ENCODE data around the gene ADGRL3.
"Not testable (repeated sequence)": the region's sequence is repeated elsewhere in the genome, so short reads cannot be mapped to it uniquely, and the experiment has no call there.

Gene ADGRL3

DNA sequence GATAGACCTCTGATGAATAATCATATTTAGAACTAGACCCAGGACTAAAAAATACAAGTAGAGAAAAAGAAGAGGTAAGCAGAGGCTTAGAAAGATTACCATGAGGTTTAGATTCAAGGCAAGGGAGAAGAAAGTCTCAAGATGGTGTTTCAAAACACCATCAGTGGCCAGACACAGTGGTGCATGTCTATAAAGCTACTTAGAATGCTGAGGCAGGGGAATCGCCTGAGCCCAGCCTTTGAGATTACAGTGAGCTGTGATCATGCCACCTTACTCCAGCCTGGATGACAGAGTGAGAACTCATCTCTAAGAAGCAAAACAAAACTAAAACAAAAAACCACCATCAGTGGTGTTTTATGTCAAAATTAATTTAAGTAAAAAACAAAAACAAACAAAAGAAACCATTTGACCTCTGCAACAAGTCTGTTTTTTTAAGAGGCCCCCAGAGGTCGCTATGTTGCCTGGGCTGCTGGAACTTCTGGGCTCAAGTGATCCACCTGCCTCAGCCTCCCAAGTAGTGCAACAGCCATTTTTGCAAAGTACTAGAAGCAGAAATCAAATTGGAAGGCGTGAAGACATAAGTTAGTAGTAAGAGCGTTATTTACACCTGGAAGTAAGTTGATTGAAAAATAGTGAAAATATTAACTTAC is 784.3 kb downstream of the ADGRL3 start:
- Histone ChIP-seq H3K4me1 (ENCODE audit: insufficient read depth, low read length) (no peaks in the 10 kb centered on the region), H3K4me3 (ENCODE audit: low read depth in 1 of 2, low read length in 2 of 2) (no peak overlapping the region), H3K27ac (ENCODE audit: low read depth, low read length) (no peak overlapping the region), H3K27me3 (ENCODE audit: control insufficient read depth in 1 of 2, insufficient read depth in 2 of 2, low read length in 2 of 2) (no peaks in the 10 kb centered on the region), H3K9ac (ENCODE audit: low read length) (no peak overlapping the region), H3K9me3 (ENCODE audit: low read length) (no peaks in the 10 kb centered on the region), H3K36me3 (ENCODE audit: insufficient read depth, low read length) (no peaks in the 10 kb centered on the region)

- no peak overlapping the region for H3K27ac ChIP-seq (ENCODE audit: low read depth, low read length)
- no peak overlapping the region for H3K9ac ChIP-seq (ENCODE audit: low read length)
- H3K9me3 ChIP-seq (ENCODE audit: low read length) = no peaks in the 10 kb centered on the region
- H3K4me1 ChIP-seq (ENCODE audit: insufficient read depth, low read length) = no peaks in the 10 kb centered on the region
- H3K36me3 ChIP-seq (ENCODE audit: insufficient read depth, low read length) = no peaks in the 10 kb centered on the region
- no peak overlapping the region for H3K4me3 ChIP-seq (ENCODE audit: low read depth in 1 of 2, low read length in 2 of 2)
- no peaks in the 10 kb centered on the region for H3K27me3 ChIP-seq (ENCODE audit: control insufficient read depth in 1 of 2, insufficient read depth in 2 of 2, low read length in 2 of 2)
These were observed 785.3 kb downstream of the ADGRL3 start for GRCh38 chr4:61985426-61985825.

DNA sequence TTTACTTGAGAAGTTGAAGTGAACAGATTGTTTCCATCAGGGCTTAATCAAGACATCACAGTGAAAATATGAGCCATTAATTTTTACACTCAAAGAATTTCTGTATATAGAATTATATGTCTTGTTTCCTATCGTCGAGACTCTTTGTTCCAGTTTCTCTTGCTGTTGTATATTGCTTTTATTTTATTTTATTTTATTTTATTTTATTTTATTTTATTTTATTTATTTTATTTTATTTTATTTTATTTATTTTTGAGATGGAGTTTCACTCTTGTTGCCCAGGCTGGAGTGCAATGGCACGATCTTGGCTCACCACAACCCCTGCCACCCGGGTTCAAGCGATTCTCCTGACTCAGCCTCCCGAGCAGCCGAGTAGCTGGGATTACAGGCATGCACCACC is 786.8 kb downstream of the ADGRL3 start:
- not testable (repeated sequence) for H3K9me3 ChIP-seq (ENCODE audit: low read length); H3K4me1 ChIP-seq (ENCODE audit: insufficient read depth, low read length)

GRCh38 chr4:61992351-61992750 is 792.2 kb downstream of the ADGRL3 start:
- Histone ChIP-seq H3K36me3 (ENCODE audit: insufficient read depth, low read length) (no peaks in the 10 kb centered on the region), H3K4me1 (ENCODE audit: insufficient read depth, low read length) (no peaks in the 10 kb centered on the region), H3K4me3 (ENCODE audit: low read depth in 1 of 2, low read length in 2 of 2) (no peak overlapping the region), H3K27ac (ENCODE audit: low read depth, low read length) (no peak overlapping the region), H3K27me3 (ENCODE audit: control insufficient read depth in 1 of 2, insufficient read depth in 2 of 2, low read length in 2 of 2) (no peaks in the 10 kb centered on the region), H3K9me3 (ENCODE audit: low read length) (no peaks in the 10 kb centered on the region), H3K9ac (ENCODE audit: low read length) (no peak overlapping the region)

More for the DNA sequence above, 786.8 kb downstream of the ADGRL3 start:
- H3K9ac ChIP-seq (ENCODE audit: low read length); H3K27ac ChIP-seq (ENCODE audit: low read depth, low read length); H3K36me3 ChIP-seq (ENCODE audit: insufficient read depth, low read length); H3K4me3 ChIP-seq (ENCODE audit: low read depth in 1 of 2, low read length in 2 of 2); H3K27me3 ChIP-seq (ENCODE audit: control insufficient read depth in 1 of 2, insufficient read depth in 2 of 2, low read length in 2 of 2): not testable (repeated sequence)

GRCh38 chr4:61994036-61994435 is 793.9 kb downstream of the ADGRL3 start:
- no peak overlapping the region for H3K27ac ChIP-seq (ENCODE audit: low read depth, low read length)
- no peaks in the 10 kb centered on the region for H3K27me3 ChIP-seq (ENCODE audit: control insufficient read depth in 1 of 2, insufficient read depth in 2 of 2, low read length in 2 of 2)
- no peak overlapping the region for H3K9ac ChIP-seq (ENCODE audit: low read length)
- H3K36me3 ChIP-seq (ENCODE audit: insufficient read depth, low read length) = no peaks in the 10 kb centered on the region
- H3K4me1 ChIP-seq (ENCODE audit: insufficient read depth, low read length) = no peaks in the 10 kb centered on the region
- no peaks in the 10 kb centered on the region for H3K9me3 ChIP-seq (ENCODE audit: low read length)
- H3K4me3 ChIP-seq (ENCODE audit: low read depth in 1 of 2, low read length in 2 of 2) = no peak overlapping the region

GRCh38 chr4:61995717-61996340 is 795.7 kb downstream of the ADGRL3 start:
- Histone ChIP-seq H3K36me3 (ENCODE audit: insufficient read depth, low read length) (no peaks in the 10 kb centered on the region), H3K27ac (ENCODE audit: low read depth, low read length) (no peak overlapping the region), H3K27me3 (ENCODE audit: control insufficient read depth in 1 of 2, insufficient read depth in 2 of 2, low read length in 2 of 2) (no peaks in the 10 kb centered on the region), H3K4me1 (ENCODE audit: insufficient read depth, low read length) (no peaks in the 10 kb centered on the region), H3K4me3 (ENCODE audit: low read depth in 1 of 2, low read length in 2 of 2) (no peak overlapping the region), H3K9ac (ENCODE audit: low read length) (no peak overlapping the region), H3K9me3 (ENCODE audit: low read length) (no peaks in the 10 kb centered on the region)

DNA sequence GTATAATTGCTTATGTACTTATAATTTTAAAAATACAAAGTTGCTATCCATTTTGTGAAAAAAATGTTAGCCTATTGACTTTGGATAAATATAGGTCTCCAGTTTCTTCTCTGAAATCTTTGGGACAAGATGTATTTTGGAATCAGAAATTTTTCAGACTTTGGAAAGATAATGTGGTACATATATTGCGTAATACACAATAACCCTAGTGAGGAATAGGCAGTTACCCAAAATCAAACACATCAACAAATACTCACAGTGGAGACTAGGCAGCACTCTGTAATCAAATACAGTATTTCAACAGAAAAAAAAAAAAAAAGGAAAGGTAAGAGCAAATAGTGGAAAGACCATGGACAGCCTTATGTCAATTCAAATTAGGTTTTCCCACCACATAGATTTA is 796.8 kb downstream of the ADGRL3 start:
- no peaks in the 10 kb centered on the region for H3K27me3 ChIP-seq (ENCODE audit: control insufficient read depth in 1 of 2, insufficient read depth in 2 of 2, low read length in 2 of 2)
- no peak overlapping the region for H3K27ac ChIP-seq (ENCODE audit: low read depth, low read length)

DNA sequence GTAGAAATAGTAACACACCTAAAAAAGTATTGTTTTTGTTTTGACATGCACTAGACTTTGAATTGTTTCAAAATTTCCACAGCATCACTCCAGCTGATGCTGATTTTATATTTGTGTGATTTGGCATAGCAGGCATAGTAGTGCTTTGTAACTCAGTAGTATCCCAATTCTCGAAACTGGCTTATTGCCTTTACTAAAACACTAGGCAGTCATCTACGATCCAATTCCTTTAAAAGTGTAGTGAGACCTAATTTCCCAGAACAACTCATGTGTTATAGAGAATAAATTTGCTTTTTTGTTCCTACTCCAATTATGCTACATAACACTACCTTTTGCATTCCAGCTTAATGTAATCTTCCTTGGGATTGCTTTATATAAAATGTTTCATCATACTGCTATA is 797.7 kb downstream of the ADGRL3 start:
- Histone ChIP-seq H3K9me3 (ENCODE audit: low read length) (no peaks in the 10 kb centered on the region), H3K4me3 (ENCODE audit: low read depth in 1 of 2, low read length in 2 of 2) (no peak overlapping the region), H3K36me3 (ENCODE audit: insufficient read depth, low read length) (no peaks in the 10 kb centered on the region), H3K4me1 (ENCODE audit: insufficient read depth, low read length) (no peaks in the 10 kb centered on the region), H3K9ac (ENCODE audit: low read length) (no peak overlapping the region), H3K27me3 (ENCODE audit: control insufficient read depth in 1 of 2, insufficient read depth in 2 of 2, low read length in 2 of 2) (no peaks in the 10 kb centered on the region), H3K27ac (ENCODE audit: low read depth, low read length) (no peak overlapping the region)

More for the DNA sequence above, 796.8 kb downstream of the ADGRL3 start:
- Histone ChIP-seq H3K9me3 (ENCODE audit: low read length) (no peaks in the 10 kb centered on the region), H3K4me3 (ENCODE audit: low read depth in 1 of 2, low read length in 2 of 2) (no peak overlapping the region), H3K4me1 (ENCODE audit: insufficient read depth, low read length) (no peaks in the 10 kb centered on the region), H3K9ac (ENCODE audit: low read length) (no peak overlapping the region), H3K36me3 (ENCODE audit: insufficient read depth, low read length) (no peaks in the 10 kb centered on the region)

DNA sequence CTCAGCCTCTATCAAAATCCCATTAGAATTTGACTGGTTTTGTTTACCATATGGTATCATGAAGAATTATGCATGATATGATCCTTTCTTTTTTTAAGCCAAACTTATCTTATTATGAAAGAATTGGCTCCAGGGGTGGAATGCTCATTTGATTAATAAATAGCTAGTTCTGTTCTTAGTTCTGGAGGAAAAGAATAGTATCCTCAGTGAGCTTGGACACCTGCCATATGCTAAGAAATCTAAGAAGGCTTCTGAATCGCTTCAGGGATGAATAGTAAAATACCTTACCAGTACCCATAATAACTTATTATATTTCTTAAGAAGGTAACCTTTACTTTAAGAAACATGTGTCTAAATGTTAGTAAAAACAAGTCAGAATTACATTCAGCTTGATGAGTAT is 803.6 kb downstream of the ADGRL3 start:
- H3K9me3 ChIP-seq (ENCODE audit: low read length) = no peaks in the 10 kb centered on the region
- H3K9ac ChIP-seq (ENCODE audit: low read length) = no peak overlapping the region
- H3K4me1 ChIP-seq (ENCODE audit: insufficient read depth, low read length) = no peaks in the 10 kb centered on the region
- no peaks in the 10 kb centered on the region for H3K27me3 ChIP-seq (ENCODE audit: control insufficient read depth in 1 of 2, insufficient read depth in 2 of 2, low read length in 2 of 2)
- no peak overlapping the region for H3K4me3 ChIP-seq (ENCODE audit: low read depth in 1 of 2, low read length in 2 of 2)
- no peak overlapping the region for H3K27ac ChIP-seq (ENCODE audit: low read depth, low read length)
- H3K36me3 ChIP-seq (ENCODE audit: insufficient read depth, low read length) = no peaks in the 10 kb centered on the region

GRCh38 chr4:62004881-62005280 is 804.8 kb downstream of the ADGRL3 start:
- H3K4me3 ChIP-seq (ENCODE audit: low read depth in 1 of 2, low read length in 2 of 2) = no peak overlapping the region
- H3K9me3 ChIP-seq (ENCODE audit: low read length) = no peaks in the 10 kb centered on the region
- H3K4me1 ChIP-seq (ENCODE audit: insufficient read depth, low read length) = no peaks in the 10 kb centered on the region
- no peaks in the 10 kb centered on the region for H3K27me3 ChIP-seq (ENCODE audit: control insufficient read depth in 1 of 2, insufficient read depth in 2 of 2, low read length in 2 of 2)
- no peaks in the 10 kb centered on the region for H3K36me3 ChIP-seq (ENCODE audit: insufficient read depth, low read length)
- H3K27ac ChIP-seq (ENCODE audit: low read depth, low read length) = no peak overlapping the region
- no peak overlapping the region for H3K9ac ChIP-seq (ENCODE audit: low read length)

DNA sequence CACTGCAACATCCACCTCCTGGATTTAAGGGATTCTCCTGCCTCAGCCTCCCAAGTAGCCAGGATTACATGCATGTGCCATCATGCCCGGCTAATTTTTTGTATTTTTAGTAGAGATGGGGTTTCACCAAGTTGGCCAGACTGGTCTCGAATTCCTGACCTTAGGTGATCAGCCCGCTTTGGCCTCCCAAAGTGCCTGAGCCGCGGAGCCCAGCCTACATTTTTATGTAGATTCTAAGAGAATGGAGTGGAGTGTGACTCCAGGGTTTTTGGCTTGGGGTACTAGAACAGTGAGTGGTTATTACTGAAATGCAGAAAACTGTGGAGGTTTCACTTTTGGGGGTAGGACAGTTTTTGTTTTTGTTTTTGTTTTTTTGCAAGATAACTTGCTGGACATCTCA is 806.0 kb downstream of the ADGRL3 start:
- H3K27me3 ChIP-seq (ENCODE audit: control insufficient read depth in 1 of 2, insufficient read depth in 2 of 2, low read length in 2 of 2) = no peaks in the 10 kb centered on the region
- no peak overlapping the region for H3K4me3 ChIP-seq (ENCODE audit: low read depth in 1 of 2, low read length in 2 of 2)

More for the DNA sequence above, 806.0 kb downstream of the ADGRL3 start:
- Histone ChIP-seq H3K9me3 (ENCODE audit: low read length) (no peaks in the 10 kb centered on the region), H3K4me1 (ENCODE audit: insufficient read depth, low read length) (no peaks in the 10 kb centered on the region), H3K9ac (ENCODE audit: low read length) (no peak overlapping the region), H3K36me3 (ENCODE audit: insufficient read depth, low read length) (no peaks in the 10 kb centered on the region), H3K27ac (ENCODE audit: low read depth, low read length) (no peak overlapping the region)

Measured in muscle layer of colon (tissue), 2 donors.